Stimulated activated CD8-positive, alpha-beta memory T cell treated with anti-CD3 and anti-CD28 coated beads, Interleukin-15, amount 100 ng/mL, for 1 hour (primary cell): ENCODE results near the gene ITGAE.
"Not testable (repeated sequence)": the region's sequence is repeated elsewhere in the genome, so short reads cannot be mapped to it uniquely, and the experiment has no call there.

ENCODE experiments used
- DNase-seq: peaks from one replicate; pipeline ENCODE4 v3.0.0-alpha.2; 2020; ENCODE audit warnings: low read depth

The ITGAE gene

GRCh38 chr17:3800362-3801271 lies at the start of gene ITGAE:
Gene ITGAE (minus strand): TSS chr17:3801188. CDS start chr17:3801144, 44 bp downstream.
- DNase-seq, result no peak

- DNase-seq, result no peak
These were observed 47.3 kb upstream of the ITGAE start for GRCh38 chr17:3848229-3848835.

GRCh38 chr17:3847165-3847670 lies 46.2 kb upstream of the ITGAE start:
- DNase-seq, result no peak

- DNase-seq, result no peak
These were observed 45.6 kb upstream of the ITGAE start for GRCh38 chr17:3846437-3847164.

- peak; percentile 81 for DNase-seq
These were observed 44.8 kb upstream of the ITGAE start, which contains the start of gene NCBP3 for GRCh38 chr17:3845621-3846436. Gene NCBP3 (minus strand): TSS chr17:3846246. CDS start chr17:3846223, 23 bp downstream.

- DNase-seq, result no peak
These were observed 44.3 kb upstream of the ITGAE start for GRCh38 chr17:3845291-3845620.

GRCh38 chr17:3844556-3844955 lies 43.6 kb upstream of the ITGAE start:
- not testable (repeated sequence) for DNase-seq

GRCh38 chr17:3843935-3844516 lies 43.0 kb upstream of the ITGAE start:
- no peak for DNase-seq

GRCh38 chr17:3838206-3838605 lies 37.2 kb upstream of the ITGAE start:
- DNase-seq, result no peak

- no peak for DNase-seq
These were observed 35.6 kb upstream of the ITGAE start for GRCh38 chr17:3836551-3836950.

GRCh38 chr17:3835410-3836229 lies 34.6 kb upstream of the ITGAE start:
- DNase-seq, result no peak

- no peak for DNase-seq
These were observed 33.8 kb upstream of the ITGAE start for GRCh38 chr17:3834811-3835210.

GRCh38 chr17:3828852-3829232 lies 27.9 kb upstream of the ITGAE start:
- DNase-seq, result no peak

GRCh38 chr17:3828151-3828851 lies 27.3 kb upstream of the ITGAE start:
- DNase-seq, result no peak

- peak; percentile 62 for DNase-seq
These were observed 26.3 kb upstream of the ITGAE start for GRCh38 chr17:3827124-3827773.

GRCh38 chr17:3826191-3826590 lies 25.2 kb upstream of the ITGAE start:
- DNase-seq, result no peak

- DNase-seq, result no peak
These were observed 20.1 kb upstream of the ITGAE start for GRCh38 chr17:3821101-3821500.

GRCh38 chr17:3818786-3819185 lies 17.8 kb upstream of the ITGAE start:
- DNase-seq, result no peak
